Measurements from ENCODE around the gene PRKCH.

PRKCH gene

DNA sequence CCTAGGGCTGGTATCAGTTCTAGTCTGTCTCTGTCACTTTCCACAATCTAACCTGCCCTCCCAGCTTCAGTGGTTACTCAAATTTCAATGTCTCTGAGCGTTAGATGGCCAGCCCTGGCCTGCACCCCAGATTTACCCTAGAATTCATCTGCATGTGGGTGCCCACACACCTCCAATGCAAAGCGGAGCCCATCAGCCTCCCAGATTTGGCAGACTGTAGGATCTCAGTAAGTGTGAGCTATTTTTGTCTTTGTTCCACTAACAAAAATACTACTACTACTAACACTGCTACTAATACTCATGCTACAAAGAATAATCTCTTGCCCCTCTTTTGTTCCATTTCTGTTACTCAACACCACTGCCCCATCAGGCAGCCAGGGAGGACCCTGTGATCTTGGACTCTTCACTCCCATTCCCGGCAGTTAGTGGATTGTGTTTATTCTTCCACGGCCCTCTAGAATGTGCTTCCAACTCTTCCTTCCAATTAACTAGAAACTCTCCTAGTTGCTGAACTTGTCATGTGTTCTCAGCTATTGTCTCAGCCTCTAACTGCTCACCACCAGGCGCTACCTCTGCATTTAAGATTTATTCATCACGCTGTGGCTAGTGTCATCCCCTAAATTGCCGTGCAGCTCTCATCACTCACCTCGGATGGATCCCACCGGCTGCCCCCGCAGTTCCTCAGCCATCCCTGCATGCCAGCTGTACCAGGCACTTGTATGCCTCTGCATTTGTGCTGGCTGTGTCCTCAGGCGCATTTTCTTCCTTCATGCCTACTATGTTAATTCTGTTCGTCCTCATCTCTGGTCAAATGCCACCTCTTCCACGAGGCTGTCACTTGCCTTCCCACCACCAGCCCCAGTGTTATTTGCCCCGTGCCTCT is 223.3 kb downstream of the PRKCH start:
- H3K27ac ChIP-seq = peak overlapping the region; percentile 77 to 82
- no peak overlapping the region for H3K4me3 ChIP-seq
- no peaks in the 10 kb centered on the region for H3K27me3 ChIP-seq
- intact Hi-C loops (cut with DNase I; ENCODE audit: low total_unique reads) = loop anchor here (10.0 kb wide), 1 partner anchor 70 kb away; no protein-coding TSS in a partner anchor
- peak in 1 of 2 donors; percentile 60 for DNase-seq
- peaks cover 5 to 63% (median 56%) of the 10 kb centered on the region in 4 donors for H3K4me1 ChIP-seq
- no peaks in the 10 kb centered on the region for H3K36me3 ChIP-seq
- no peaks in the 10 kb centered on the region for H3K9me3 ChIP-seq
- TF ChIP-seq, protein P1, sequence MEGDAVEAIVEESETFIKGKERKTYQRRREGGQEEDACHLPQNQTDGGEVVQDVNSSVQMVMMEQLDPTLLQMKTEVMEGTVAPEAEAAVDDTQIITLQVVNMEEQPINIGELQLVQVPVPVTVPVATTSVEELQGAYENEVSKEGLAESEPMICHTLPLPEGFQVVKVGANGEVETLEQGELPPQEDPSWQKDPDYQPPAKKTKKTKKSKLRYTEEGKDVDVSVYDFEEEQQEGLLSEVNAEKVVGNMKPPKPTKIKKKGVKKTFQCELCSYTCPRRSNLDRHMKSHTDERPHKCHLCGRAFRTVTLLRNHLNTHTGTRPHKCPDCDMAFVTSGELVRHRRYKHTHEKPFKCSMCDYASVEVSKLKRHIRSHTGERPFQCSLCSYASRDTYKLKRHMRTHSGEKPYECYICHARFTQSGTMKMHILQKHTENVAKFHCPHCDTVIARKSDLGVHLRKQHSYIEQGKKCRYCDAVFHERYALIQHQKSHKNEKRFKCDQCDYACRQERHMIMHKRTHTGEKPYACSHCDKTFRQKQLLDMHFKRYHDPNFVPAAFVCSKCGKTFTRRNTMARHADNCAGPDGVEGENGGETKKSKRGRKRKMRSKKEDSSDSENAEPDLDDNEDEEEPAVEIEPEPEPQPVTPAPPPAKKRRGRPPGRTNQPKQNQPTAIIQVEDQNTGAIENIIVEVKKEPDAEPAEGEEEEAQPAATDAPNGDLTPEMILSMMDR (IDR thresholded peaks at IDR 0.05) = no peak

DNA sequence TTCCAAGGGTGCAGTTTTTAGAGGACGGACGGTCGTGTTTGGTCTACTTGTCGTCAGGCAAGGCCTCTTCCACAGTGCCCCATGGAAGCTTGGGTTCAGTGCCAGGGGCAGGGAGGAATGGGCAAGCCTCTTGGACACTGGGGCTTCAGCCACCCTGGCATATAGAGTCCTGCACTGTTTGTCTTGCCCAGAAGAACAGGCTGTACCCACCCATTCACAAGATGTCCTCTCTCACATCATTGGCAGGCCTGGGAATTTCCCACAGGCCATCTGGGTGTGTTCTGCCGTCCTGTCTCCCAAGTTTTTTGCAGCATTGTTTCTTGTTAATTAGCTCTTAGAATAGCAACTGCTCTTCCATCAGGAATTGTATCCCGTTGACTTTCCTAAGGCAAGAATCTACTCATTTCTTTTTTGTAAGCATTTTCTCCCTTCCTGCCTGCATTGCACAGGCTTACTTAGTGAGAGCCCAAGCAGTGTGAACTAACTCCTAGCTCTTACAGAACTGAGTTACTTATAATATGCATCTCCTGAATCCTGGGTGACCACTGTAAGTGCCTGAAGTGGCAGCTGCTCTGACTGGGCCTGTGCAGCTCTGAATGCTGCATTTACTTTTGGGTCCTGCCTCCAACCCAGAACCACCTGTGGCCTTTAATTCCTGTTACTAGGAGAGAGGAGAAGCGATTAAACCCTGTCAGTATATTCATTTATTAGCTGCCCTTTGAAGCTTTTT is 224.5 kb downstream of the PRKCH start:
- no peak for DNase-seq
- intact Hi-C loops (cut with DNase I; ENCODE audit: low total_unique reads) = loop anchor here (2.0 to 10.0 kb wide), 2 partner anchors 21 to 71 kb away; no protein-coding TSS in a partner anchor
- peak overlapping the region; percentile 77 to 82 for H3K27ac ChIP-seq
- H3K9me3 ChIP-seq = no peaks in the 10 kb centered on the region
- H3K36me3 ChIP-seq = no peaks in the 10 kb centered on the region
- H3K4me1 ChIP-seq = peaks cover 5 to 63% (median 56%) of the 10 kb centered on the region in 4 donors
- no peaks in the 10 kb centered on the region for H3K27me3 ChIP-seq
- TF ChIP-seq, protein P1 (IDR thresholded peaks at IDR 0.05) = no peak
- no peak overlapping the region for H3K4me3 ChIP-seq

DNA sequence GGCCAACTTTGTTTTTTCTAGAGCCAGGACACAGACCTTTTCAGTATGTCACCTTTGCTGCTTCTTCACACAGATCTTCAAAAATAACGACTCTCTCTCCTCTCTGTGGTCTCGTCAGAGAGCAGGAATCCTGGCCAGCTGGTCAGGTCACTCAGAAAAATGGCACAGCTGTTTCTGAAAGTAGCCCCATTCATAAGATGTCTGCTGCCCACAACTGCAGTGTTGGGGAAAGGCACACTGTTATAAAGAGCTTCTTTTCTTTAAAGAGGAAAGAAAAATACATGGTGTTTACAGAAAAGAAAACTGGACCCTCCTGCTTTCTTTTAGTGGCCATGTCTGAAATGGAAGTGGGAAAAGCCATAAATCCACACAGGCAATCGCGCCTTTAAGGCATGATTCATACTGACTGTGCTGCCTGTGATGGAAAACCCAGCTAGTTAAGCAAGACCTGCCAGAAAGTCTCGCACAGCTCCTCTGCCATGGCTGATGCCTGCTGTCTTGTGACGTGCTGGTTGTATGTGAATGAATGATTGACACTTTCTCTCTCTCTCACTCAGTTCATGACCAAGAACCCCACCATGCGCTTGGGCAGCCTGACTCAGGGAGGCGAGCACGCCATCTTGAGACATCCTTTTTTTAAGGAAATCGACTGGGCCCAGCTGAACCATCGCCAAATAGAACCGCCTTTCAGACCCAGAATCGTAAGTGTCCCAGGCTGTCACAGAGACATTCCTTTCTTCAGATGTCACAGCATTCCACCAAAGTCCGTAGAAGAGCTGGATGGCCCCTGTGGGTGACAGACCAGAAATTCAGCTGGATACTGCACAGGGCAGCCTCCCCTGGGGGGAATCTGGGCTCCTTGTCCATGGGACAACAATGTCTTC is 226.0 kb downstream of the PRKCH start:
- Histone ChIP-seq H3K4me1 (peaks cover 5 to 61% (median 53%) of the 10 kb centered on the region in 4 donors), H3K36me3 (no peaks in the 10 kb centered on the region), H3K27me3 (no peaks in the 10 kb centered on the region), H3K4me3 (peak overlapping the region in 1 of 2 donors; percentile 2), H3K27ac (peak overlapping the region; percentile 77 to 82), H3K9me3 (no peaks in the 10 kb centered on the region)
- DNase-seq = peak; percentile 61 to 85
- intact Hi-C loops (cut with DNase I; ENCODE audit: low total_unique reads) = loop anchor here (2.0 to 10.0 kb wide), 2 partner anchors 23 to 73 kb away; no protein-coding TSS in a partner anchor
- TF ChIP-seq, protein P1 (IDR thresholded peaks at IDR 0.05) = no peak

DNA sequence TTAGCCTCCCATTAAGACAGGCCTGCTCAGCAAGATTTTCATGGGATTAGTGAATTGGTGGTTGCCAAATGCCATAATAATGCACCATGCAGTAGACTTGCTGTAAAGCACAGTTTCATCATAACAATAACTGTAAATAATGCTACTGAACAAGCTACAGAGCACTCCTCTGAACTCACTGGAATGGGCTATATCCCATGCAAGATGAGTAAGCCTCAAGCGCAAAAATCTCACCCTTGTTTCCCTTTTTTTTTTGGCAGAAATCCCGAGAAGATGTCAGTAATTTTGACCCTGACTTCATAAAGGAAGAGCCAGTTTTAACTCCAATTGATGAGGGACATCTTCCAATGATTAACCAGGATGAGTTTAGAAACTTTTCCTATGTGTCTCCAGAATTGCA is 228.0 kb downstream of the PRKCH start:
- intact Hi-C loops (cut with DNase I; ENCODE audit: low total_unique reads) = loop anchor here (10.0 kb wide), 1 partner anchor 75 kb away; no protein-coding TSS in a partner anchor

More for the DNA sequence above, 228.0 kb downstream of the PRKCH start:
- Histone ChIP-seq H3K36me3 (no peaks in the 10 kb centered on the region), H3K27me3 (no peaks in the 10 kb centered on the region), H3K27ac (no peak overlapping the region), H3K9me3 (no peaks in the 10 kb centered on the region), H3K4me1 (peaks cover 5 to 47% (median 39%) of the 10 kb centered on the region in 4 donors), H3K4me3 (no peak overlapping the region)
- TF ChIP-seq, protein P1 (IDR thresholded peaks at IDR 0.05) = no peak
- no peak for DNase-seq

Data from tibial artery (tissue), 4 donors.